GM23338 (cell line): ENCODE data around the gene FASTKD3. TPM values are rescaled to one million over a fixed set of nuclear protein-coding genes. Genes with fewer than 3 reads are reported as not detected.

Experiments used
- ATAC-seq: fragments of 200-7000 bp; cut with Tn5 transposase; 3 replicates; pipeline ENCODE4 v1.9.1; 2020
- DNase-seq: peaks from one replicate; pipeline ENCODE4 v3.0.0-alpha.2; 2015; ENCODE audit warnings: low spot score
- H2AFZ ChIP-seq: fragments of 200-600 bp; sonication (generic); 2 replicates; pipeline ENCODE4 v1.8.0; 2016; ENCODE audit warnings: antibody characterized with exemption, mild to moderate bottlenecking, moderate library complexity
- H3F3A ChIP-seq: fragments of 200-600 bp; sonication (generic); replicated peaks from 2 replicates; pipeline ENCODE4 v1.8.0; 2017; ENCODE audit warnings: antibody characterized with exemption, mixed run types, low read depth
- H3K27ac ChIP-seq: fragments of 200-600 bp; sonication (generic); 2 replicates; pipeline ENCODE4 v1.6.1; 2016; ENCODE audit warnings: low read depth
- H3K27me3 ChIP-seq: fragments of 200-600 bp; sonication (generic); 2 replicates; pipeline ENCODE4 v1.8.0; 2016; ENCODE audit warnings: mild to moderate bottlenecking, mixed run types, moderate library complexity; ENCODE audit not compliant: insufficient read depth
- H3K36me3 ChIP-seq: fragments of 200-600 bp; sonication (generic); 2 replicates; pipeline ENCODE4 v1.8.0; 2016; ENCODE audit warnings: mild to moderate bottlenecking; ENCODE audit not compliant: insufficient read depth
- H3K4me1 ChIP-seq: fragments of 200-600 bp; sonication (generic); 2 replicates; pipeline ENCODE4 v1.8.0; 2016; ENCODE audit warnings: mild to moderate bottlenecking, moderate library complexity; ENCODE audit not compliant: insufficient read depth
- H3K4me2 ChIP-seq: fragments of 200-600 bp; sonication (generic); 2 replicates; pipeline ENCODE4 v1.7.1; 2017; ENCODE audit warnings: mixed run types
- H3K4me3 ChIP-seq: fragments of 200-600 bp; sonication (generic); 2 replicates; pipeline ENCODE4 v1.6.1; 2016; ENCODE audit warnings: mixed run types
- H3K79me2 ChIP-seq: fragments of 200-600 bp; sonication (generic); replicated peaks from 2 replicates; pipeline ENCODE4 v1.8.0; 2017; ENCODE audit warnings: mild to moderate bottlenecking; ENCODE audit not compliant: insufficient read depth
- H3K9me2 ChIP-seq: fragments of 200-600 bp; sonication (generic); 2 replicates; pipeline ENCODE4 v1.8.0; 2017; ENCODE audit not compliant: insufficient read depth
- H4K20me1 ChIP-seq: fragments of 200-600 bp; sonication (generic); replicated peaks from 2 replicates; pipeline ENCODE4 v1.8.0; 2017; ENCODE audit warnings: mild to moderate bottlenecking; ENCODE audit not compliant: insufficient read depth
- H3K27ac Mint-ChIP-seq: 2 replicates; pipeline ENCODE4 v1.8.0; 2020; ENCODE audit warnings: inconsistent platforms, mild to moderate bottlenecking, moderate library complexity, mixed read lengths
- H3K27me3 Mint-ChIP-seq: 3 replicates; pipeline ENCODE4 v1.8.0; 2022; ENCODE audit warnings: low read depth, mild to moderate bottlenecking, moderate library complexity, mixed read lengths, inconsistent platforms; ENCODE audit not compliant: insufficient read depth, poor library complexity
- H3K36me3 Mint-ChIP-seq: 3 replicates; pipeline ENCODE4 v1.8.0; 2021; ENCODE audit warnings: low read depth, mild to moderate bottlenecking, inconsistent platforms, moderate library complexity, mixed read lengths
- H3K4me1 Mint-ChIP-seq: 3 replicates; pipeline ENCODE4 v1.8.0; 2020; ENCODE audit warnings: mild to moderate bottlenecking, inconsistent platforms, mixed read lengths
- H3K4me3 Mint-ChIP-seq: 3 replicates; pipeline ENCODE4 v1.8.0; 2021; ENCODE audit warnings: moderate library complexity, mild to moderate bottlenecking, inconsistent platforms, mixed read lengths
- H3K9me3 Mint-ChIP-seq: 3 replicates; pipeline ENCODE4 v1.8.0; 2020; ENCODE audit warnings: moderate library complexity, mild to moderate bottlenecking, inconsistent platforms, mixed read lengths
- CREB1 ChIP-seq: fragments of 250-450 bp; sonication (Bioruptor Pico); IDR thresholded peaks from 2 replicates; pipeline ENCODE4 v1.5.0; 2020; ENCODE audit warnings: low read depth, mild to moderate bottlenecking, moderate library complexity
- EZH2 ChIP-seq: fragments of 200-600 bp; sonication (generic); IDR thresholded peaks from one replicate; pipeline ENCODE4 v1.8.0; 2017; ENCODE audit warnings: antibody characterized with exemption, mild to moderate bottlenecking, low read depth; ENCODE audit not compliant: unreplicated experiment
- EZH2phosphoT487 ChIP-seq: fragments of 200-600 bp; sonication (generic); IDR thresholded peaks from one replicate; pipeline ENCODE4 v1.8.1; 2018; ENCODE audit warnings: antibody characterized with exemption; ENCODE audit not compliant: unreplicated experiment
- JUNB ChIP-seq: IDR thresholded peaks from one replicate; pipeline ENCODE4 v1.6.1; 2016; ENCODE audit warnings: antibody characterized with exemption; ENCODE audit not compliant: unreplicated experiment
- NANOG ChIP-seq: IDR thresholded peaks from 2 replicates; pipeline ENCODE4 v1.6.1; 2016; ENCODE audit warnings: antibody characterized with exemption, borderline replicate concordance
- REST ChIP-seq: IDR thresholded peaks from one replicate; pipeline ENCODE4 v1.6.1; 2018; ENCODE audit warnings: antibody characterized with exemption; ENCODE audit not compliant: unreplicated experiment
- ZNF462 ChIP-seq: fragments of 250-450 bp; sonication (Bioruptor Pico); IDR thresholded peaks from 2 replicates; pipeline ENCODE4 v1.5.0; 2020; ENCODE audit warnings: mild to moderate bottlenecking, moderate library complexity
- polyA plus RNA-seq: library from polyadenylated mRNA; unstranded; fragments of >200 nt; fragmentation: Nextera tagmentation; extraction: Ambion mirVana; gene quantifications from 2 replicates; pipeline ENCODE4 v1.2.1, GENCODE V29; 2016
- total RNA-seq: library from RNA; depleted of rRNA; stranded (reverse); fragments of >200 nt; shearing (Covaris generic); gene quantifications from 2 replicates; pipeline ENCODE4 v1.2.3, GENCODE V29; 2014

The FASTKD3 gene
- total and polyA plus RNA-seq, 2 experiments from 2014 or later, result 10.8 to 13.5 TPM

- peak overlapping the region; percentile 82 for H3K4me2 ChIP-seq
- 0 out of 2 replicates have a peak, but pooled peaks cover 9% of the 10 kb centered on the region for H3K9me2 ChIP-seq
- no peaks in the 10 kb centered on the region for H3K9me3 Mint-ChIP-seq
- peak overlapping the region; percentile 79 for H3K4me3 ChIP-seq
- H3F3A ChIP-seq, result 0 out of 2 replicates have a peak, but pooled peaks cover 4% of the 10 kb centered on the region
- no peak for TF ChIP-seq REST
- H4K20me1 ChIP-seq, result no peaks in the 10 kb centered on the region
- peak overlapping the region; percentile 99 for H2AFZ ChIP-seq
- peaks cover 18% of the 10 kb centered on the region for H3K27me3 ChIP-seq
- peaks cover 9% of the 10 kb centered on the region for H3K4me1 Mint-ChIP-seq
- peak overlapping the region; percentile 90 for H3K4me3 Mint-ChIP-seq
- DNase-seq (no peak), ATAC-seq (no peak)
- no peaks in the 10 kb centered on the region; the same call in 2 of the 3 replicates for H3K36me3 Mint-ChIP-seq
- H3K27me3 Mint-ChIP-seq, result peaks cover 12% of the 10 kb centered on the region
- H3K79me2 ChIP-seq, result no peaks in the 10 kb centered on the region
- no peaks in the 10 kb centered on the region for H3K36me3 ChIP-seq
- no peak overlapping the region for H3K27ac Mint-ChIP-seq
- H3K27ac ChIP-seq, result no peak overlapping the region
- peaks cover 9% of the 10 kb centered on the region; the same call in 1 of the 2 replicates for H3K4me1 ChIP-seq
These were observed 17.1 kb downstream of the FASTKD3 start for GRCh38 chr5:7851617-7852289.

- Histone ChIP-seq H2AFZ (peak overlapping the region; percentile 99), H3K4me2 (peak overlapping the region; percentile 82), H3K4me1 (peaks cover 9% of the 10 kb centered on the region; the same call in 1 of the 2 replicates), H3K36me3 (no peaks in the 10 kb centered on the region), H3K79me2 (no peaks in the 10 kb centered on the region), H3K9me2 (0 out of 2 replicates have a peak, but pooled peaks cover 9% of the 10 kb centered on the region), H3K27ac (no peak overlapping the region), H3K4me3 (peak overlapping the region; percentile 79), H4K20me1 (no peaks in the 10 kb centered on the region), H3K27me3 (peaks cover 18% of the 10 kb centered on the region), H3F3A (0 out of 2 replicates have a peak, but pooled peaks cover 4% of the 10 kb centered on the region)
- Mint-ChIP-seq H3K4me1 (peaks cover 8% of the 10 kb centered on the region), H3K4me3 (peak overlapping the region; percentile 90), H3K27me3 (peaks cover 12% of the 10 kb centered on the region), H3K9me3 (no peaks in the 10 kb centered on the region), H3K36me3 (no peaks in the 10 kb centered on the region; the same call in 2 of the 3 replicates), H3K27ac (no peak overlapping the region)
- ATAC-seq (no peak), DNase-seq (no peak)
- TF ChIP-seq ZNF462 (CRISPR knock-in tag) (no peak), NANOG (no peak), JUNB (no peak), CREB1 (no peak), EZH2phosphoT487 (no peak), REST (no peak), EZH2 (no peak)
These were observed 17.6 kb downstream of the FASTKD3 start for GRCh38 chr5:7851240-7851592.
